Pancreas (tissue), 10 donors: ENCODE data around the gene PPFIBP2. TPM values are rescaled to one million over a fixed set of nuclear protein-coding genes. Genes with fewer than 3 reads are reported as not detected.

Source experiments
- ATAC-seq, 4 donors: fragments of 200-7000 bp; cut with Tn5 transposase; one replicate each; pipeline versions ENCODE4 v1.8.0 to v1.9.1; 2020; ENCODE audit warnings: mild to moderate bottlenecking in 4 of 4, moderate library complexity in 4 of 4
- DNase-seq, 6 donors: peaks; one replicate each; pipeline ENCODE4 v3.0.0-alpha.2; 2020
- FAIRE-seq: peaks from 2 replicates; lab custom pipeline; 2012; peaks lifted over from hg19 to GRCh38; lab: Jason Lieb, UNC
- H3K27ac ChIP-seq, 4 donors: fragments of 200-600 bp; sonication (generic); 1 replicate in 3 of 4; 2 replicates in 1 of 4; pipeline versions ENCODE4 v1.5.0 to v1.8.0; 2020
- H3K27me3 ChIP-seq, 4 donors: fragments of 200-600 bp; one replicate each; pipeline ENCODE4 v1.8.0; 2021
- H3K36me3 ChIP-seq, 3 donors: fragments of 200-600 bp; sonication (generic) in 1 of 3; one replicate each; pipeline versions ENCODE4 v1.5.0 to v1.8.0; 2020 to 2021
- H3K4me1 ChIP-seq, 3 donors: fragments of 200-600 bp; one replicate each; pipeline ENCODE4 v1.8.0; 2021
- H3K4me3 ChIP-seq, 4 donors: fragments of 200-600 bp; sonication (generic) in 2 of 4; one replicate each; pipeline versions ENCODE4 v1.5.0 to v1.8.0; 2020 to 2021
- H3K9me3 ChIP-seq, 4 donors: fragments of 200-600 bp; one replicate each; pipeline ENCODE4 v1.8.0; 2021
- CTCF ChIP-seq, 4 donors: fragments of 200-600 bp; sonication (generic) in 3 of 4; IDR thresholded peaks; one replicate each; pipeline versions ENCODE4 v1.5.0 to v1.8.0; 2021; ENCODE audit warnings: antibody characterized with exemption in 4 of 4
- WGBS, 2 donors: extraction: QIAGEN DNeasy Blood & Tissue Kit; methylation state at CpG; one replicate each; pipeline ENCODE4 v1.1.7; 2013; 5-methylcytosine and 5-hydroxymethylcytosine counted together
- intact Hi-C, 3 donors: fragments of 100-400 bp; cut with DNase I; formaldehyde crosslinking; loops; one replicate each; pipeline versions ENCODE4 v1.11.1 to v1.14.2; 2022
- polyA plus RNA-seq, 2 donors: library from polyadenylated mRNA; stranded (reverse); fragments of 200-250 nt; gene quantifications; one replicate each; pipeline ENCODE4 v1.2.3, GENCODE V29; 2013
- total RNA-seq, 6 donors: library from RNA; stranded (reverse); fragmentation: NEBNext Ultra II Directional in 4 of 6; extraction: Animal tissue kit (Norgen Biotek cat#: 25700) in 4 of 6; gene quantifications; one replicate each; pipeline versions ENCODE4 v1.2.1 to v1.2.4, GENCODE V29; 2021 to 2023
- donor health status: healthy with polysubstance abuse.
- donor health status: DM: no; HTN: no; CAD: no; lungs with moderate emphysema.
- donor health status: DM: no; HTN: no; CAD: no.
- donor health status: control.
- donor health status: control.
- donor health status: Bipolar disorder and iron deficiency.
- donor health status: DM: yes; HTN: yes; CAD: no.
- donor health status: DM: no; HTN: no; CAD: no.
- donor health status: DM: no; HTN: no; CAD: no.
- donor health status: DM: yes; HTN: yes; CAD: no.

PPFIBP2 gene
- total and polyA plus RNA-seq, 8 donors = 8.0 to 24.7 (median 11.4) TPM

- intact Hi-C loops = no loop called here
- Histone ChIP-seq H3K36me3 (no peaks in the 10 kb centered on the region), H3K27me3 (no peaks in the 10 kb centered on the region), H3K27ac (peak overlapping the region in 1 of 4 donors; percentile 30), H3K4me1 (peaks cover 9 to 21% (median 15%) of the 10 kb centered on the region in 3 donors), H3K9me3 (no peaks in the 10 kb centered on the region), H3K4me3 (no peak overlapping the region)
- 67 to 69% methylated on average over 11 of the region's 11 CpGs for WGBS, 2 donors
- TF ChIP-seq CTCF (IDR thresholded peaks at IDR 0.05) = no peak
- ATAC-seq (peak in 3 of 4 donors; percentile 19 to 45 (median 42)), DNase-seq (no peak), FAIRE-seq (no peak)
These were observed 62.3 kb downstream of the PPFIBP2 start for GRCh38 chr11:7575841-7576725.

- ATAC-seq (peak in 2 of 4 donors; percentile 7 to 12), FAIRE-seq (no peak), DNase-seq (no peak)
- WGBS, 2 donors = 77 to 84% methylated on average over 13 of the region's 13 CpGs
- peak overlapping the region in 2 of 4 donors; percentile 29 to 30 for H3K27ac ChIP-seq
- intact Hi-C loops = no loop called here
- no peaks in the 10 kb centered on the region for H3K9me3 ChIP-seq
- no peaks in the 10 kb centered on the region for H3K27me3 ChIP-seq
- peaks cover 8 to 14% (median 13%) of the 10 kb centered on the region in 3 donors for H3K4me1 ChIP-seq
- H3K36me3 ChIP-seq = no peaks in the 10 kb centered on the region
- H3K4me3 ChIP-seq = no peak overlapping the region
- TF ChIP-seq CTCF (IDR thresholded peaks at IDR 0.05) = no peak
These were observed 63.0 kb downstream of the PPFIBP2 start for GRCh38 chr11:7576726-7577290.

GRCh38 chr11:7577291-7578190 is 63.7 kb downstream of the PPFIBP2 start:
- intact Hi-C loops = no loop called here
- no peak for TF ChIP-seq CTCF (IDR thresholded peaks at IDR 0.05)
- no peaks in the 10 kb centered on the region for H3K27me3 ChIP-seq
- peaks cover 2 to 6% (median 6%) of the 10 kb centered on the region in 3 donors for H3K4me1 ChIP-seq
- H3K36me3 ChIP-seq = no peaks in the 10 kb centered on the region
- H3K9me3 ChIP-seq = no peaks in the 10 kb centered on the region
- 65% methylated on average over 16 of the region's 16 CpGs for WGBS, 2 donors
- H3K4me3 ChIP-seq = peak overlapping the region in 1 of 4 donors; percentile 22
- FAIRE-seq (no peak), ATAC-seq (peak; percentile 15 to 44 (median 26)), DNase-seq (no peak)
- peak overlapping the region in 2 of 4 donors; percentile 25 to 62 for H3K27ac ChIP-seq

GRCh38 chr11:7578276-7578955 is 64.6 kb downstream of the PPFIBP2 start:
- Histone ChIP-seq H3K4me3 (peak overlapping the region in 1 of 4 donors; percentile 22), H3K27ac (peak overlapping the region in 2 of 4 donors; percentile 25 to 62), H3K27me3 (no peaks in the 10 kb centered on the region), H3K9me3 (no peaks in the 10 kb centered on the region), H3K4me1 (peaks cover 0 to 6% (median 1%) of the 10 kb centered on the region in 3 donors), H3K36me3 (no peaks in the 10 kb centered on the region)
- FAIRE-seq (no peak), DNase-seq (no peak), ATAC-seq (no peak)
- 67 to 68% methylated on average over 9 of the region's 9 CpGs for WGBS, 2 donors
- TF ChIP-seq CTCF (IDR thresholded peaks at IDR 0.05) = no peak
- intact Hi-C loops = no loop called here
